ENCODE results near the gene MIA. TPM values are rescaled to one million over a fixed set of nuclear protein-coding genes. Genes with fewer than 3 reads are reported as not detected.
"Not testable (repeated sequence)": the region's sequence is repeated elsewhere in the genome, so short reads cannot be mapped to it uniquely, and the experiment has no call there.

The MIA gene
- total RNA-seq, 1 experiment from 2014 or later: 6.7 TPM

- DNase-seq (ENCODE audit: low read depth): not testable (repeated sequence)
These were observed 43.4 kb downstream of the MIA start for GRCh38 chr19:40818480-40819399.

- not testable (repeated sequence) for DNase-seq (ENCODE audit: low read depth)
These were observed 44.3 kb downstream of the MIA start for GRCh38 chr19:40819479-40820234.

- no peak for DNase-seq (ENCODE audit: low read depth)
These were observed 46.8 kb downstream of the MIA start for GRCh38 chr19:40822161-40822560.

DNA sequence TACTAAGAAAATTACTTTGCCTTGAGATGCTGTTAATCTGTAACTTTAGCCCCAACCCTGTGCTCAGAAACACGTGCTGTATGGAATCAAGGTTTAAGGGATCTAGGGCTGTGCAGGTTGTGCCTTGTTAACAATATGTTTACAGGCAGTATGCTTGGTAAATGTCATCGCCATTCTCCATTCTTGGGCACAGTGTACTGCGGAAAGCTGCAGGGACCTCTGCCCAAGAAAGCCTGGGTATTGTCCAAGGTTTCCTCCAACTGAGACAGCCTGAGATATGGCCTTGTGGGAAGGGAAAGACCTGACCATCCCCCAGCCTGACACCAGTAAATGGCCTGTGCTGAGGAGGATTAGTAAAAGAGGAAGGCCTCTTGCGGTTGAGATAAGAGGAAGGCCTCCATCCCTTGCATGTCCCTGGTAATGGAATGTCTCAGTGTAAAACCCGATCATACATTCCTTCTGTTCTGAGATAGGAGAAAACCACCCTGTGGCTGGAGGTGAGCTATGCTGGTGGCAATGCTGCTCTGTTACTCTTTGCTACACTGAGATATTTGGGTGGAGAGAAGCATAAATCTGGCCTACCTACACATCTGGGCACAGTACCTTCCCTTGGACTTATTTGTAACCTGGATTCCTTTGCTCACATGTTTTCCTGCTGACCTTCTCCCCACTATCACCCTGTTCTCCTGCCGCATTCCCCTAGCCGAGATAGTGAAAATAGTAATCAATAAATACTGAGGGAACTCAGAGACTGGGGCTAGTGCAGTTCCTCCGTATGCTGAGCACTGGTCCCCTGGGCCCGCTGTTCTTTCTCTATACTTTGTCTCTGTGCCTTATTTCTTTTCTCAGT is 47.6 kb downstream of the MIA start:
- not testable (repeated sequence) for DNase-seq (ENCODE audit: low read depth)

DNA sequence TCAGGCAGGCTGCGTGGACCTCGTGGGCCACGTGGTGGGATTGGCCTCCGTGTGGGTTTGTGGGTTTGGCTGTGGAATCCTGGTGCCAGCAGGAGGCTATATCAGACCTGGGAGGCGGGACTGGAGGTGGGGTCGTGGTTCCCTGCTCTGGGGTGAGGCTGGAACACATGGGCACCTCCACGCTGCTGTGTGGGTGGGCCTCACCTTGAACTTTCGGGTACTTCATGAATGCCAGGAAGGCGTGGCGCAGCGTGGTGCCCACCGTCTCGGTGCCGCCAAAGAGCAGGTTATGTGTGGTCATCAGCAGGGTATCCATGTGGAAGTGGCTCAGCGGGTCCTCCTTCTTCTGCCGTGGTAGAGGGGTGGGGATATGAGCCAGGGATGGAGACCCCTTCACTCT is 49.6 kb downstream of the MIA start:
- DNase-seq (ENCODE audit: low read depth): not testable (repeated sequence)

GRCh38 chr19:40825460-40826095 is 50.3 kb downstream of the MIA start:
- not testable (repeated sequence) for DNase-seq (ENCODE audit: low read depth)

GRCh38 chr19:40826312-40826698 is 51.0 kb downstream of the MIA start:
- DNase-seq (ENCODE audit: low read depth): not testable (repeated sequence)

GRCh38 chr19:40826699-40827385 is 51.5 kb downstream of the MIA start:
- not testable (repeated sequence) for DNase-seq (ENCODE audit: low read depth)

Other genes with a start within 250 kb of the MIA start
- gene SHKBP1, start 198.6 kb upstream of the MIA start, total RNA-seq (2014; rRNA removed; shearing (Covaris generic)): 32.2 and 47.4 TPM in 2 replicates
- gene LTBP4, start 174.2 kb upstream of the MIA start, total RNA-seq (2014; rRNA removed; shearing (Covaris generic)): 14.3 and 24.5 TPM in 2 replicates
- gene NUMBL, start 84.9 kb upstream of the MIA start, total RNA-seq (2014; rRNA removed; shearing (Covaris generic)): 10.9 and 16.4 TPM in 2 replicates
- 16.7 and 24.2 TPM in 2 replicates for gene COQ8B, start 58.6 kb upstream of the MIA start, total RNA-seq (2014; rRNA removed; shearing (Covaris generic))
- 5.1 and 5.2 TPM in 2 replicates for gene ITPKC, start 58.4 kb upstream of the MIA start, total RNA-seq (2014; rRNA removed; shearing (Covaris generic))
- 0.97 and 1.6 TPM in 2 replicates for gene ACTMAP, start 25.0 kb upstream of the MIA start, total RNA-seq (2014; rRNA removed; shearing (Covaris generic))
- gene SNRPA, start 24.3 kb upstream of the MIA start, total RNA-seq (2014; rRNA removed; shearing (Covaris generic)): 257 and 375 TPM in 2 replicates
- 9.2 and 10.6 TPM in 2 replicates for gene RAB4B, start 2.7 kb downstream of the MIA start, total RNA-seq (2014; rRNA removed; shearing (Covaris generic))
- gene EGLN2, start 23.7 kb downstream of the MIA start, total RNA-seq (2014; rRNA removed; shearing (Covaris generic)): 107 and 117 TPM in 2 replicates
- not detected in 2 replicates for gene CYP2A6, start 74.9 kb downstream of the MIA start, total RNA-seq (2014; rRNA removed; shearing (Covaris generic))
- gene CYP2A7, start 106.7 kb downstream of the MIA start, total RNA-seq (2014; rRNA removed; shearing (Covaris generic)): not detected in 2 replicates
- not detected in 2 replicates for gene CYP2B6, start 215.8 kb downstream of the MIA start, total RNA-seq (2014; rRNA removed; shearing (Covaris generic))